Testis (tissue), 2 donors: ENCODE data around the gene ERCC6L2.

Source experiments
- CTCF ChIP-seq, 3 experiments: fragments of 450-650 bp in 2 of 3; fragments of 200-600 bp in 1 of 3; sonication (generic) in 1 of 3; IDR thresholded peaks; one replicate each; pipeline ENCODE4 v1.5.1; 2016 to 2019; ENCODE audit warnings: antibody characterized with exemption in 3 of 3, mild to moderate bottlenecking in 2 of 3, moderate library complexity in 1 of 3
- POLR2A ChIP-seq: fragments of 450-650 bp; IDR thresholded peaks from one replicate; pipeline ENCODE4 v1.6.1; 2017; ENCODE audit warnings: antibody characterized with exemption, mild to moderate bottlenecking, moderate library complexity

- TF ChIP-seq CTCF (IDR thresholded peaks at IDR 0.05) (no peak), POLR2A (no peak)
Observed at GRCh38 chr9:95836072-95836471, 39.4 kb upstream of the ERCC6L2 start.
